ENCODE results near the gene ITGB5. TPM values are rescaled to one million over a fixed set of nuclear protein-coding genes. Genes with fewer than 3 reads are reported as not detected.

ITGB5 gene
- total and polyA plus RNA-seq, 4 donors, result 16.9 to 66.6 (median 48.0) TPM

DNA sequence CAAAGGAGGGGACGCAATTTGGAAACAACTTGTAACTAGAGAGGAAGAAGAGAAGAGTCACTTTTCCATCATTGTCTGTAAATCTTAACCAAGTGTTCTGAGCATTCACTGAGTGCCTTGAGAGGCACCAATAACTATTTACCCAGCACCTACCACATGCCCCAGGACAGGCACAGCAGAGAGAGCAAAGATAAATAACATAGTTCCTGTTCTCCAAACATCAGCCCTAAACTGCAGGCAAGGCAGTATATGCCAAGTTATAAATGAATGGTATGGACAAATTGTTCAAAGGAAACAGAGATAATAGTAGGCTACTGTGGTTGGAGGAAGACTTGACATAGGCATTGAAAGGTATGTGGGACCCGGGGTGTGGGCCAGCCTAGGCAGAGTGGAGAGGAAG, 45.6 kb downstream of the ITGB5 start:
- TF ChIP-seq RXRA (IDR thresholded peaks at IDR 0.05) (no peak), NR2F2 (IDR thresholded peaks at IDR 0.05) (no peak), SP1 (IDR thresholded peaks at IDR 0.05) (no peak), YY1 (IDR thresholded peaks at IDR 0.05) (no peak), RAD21 (IDR thresholded peaks at IDR 0.05) (no peak), GABPA (IDR thresholded peaks at IDR 0.05 in 1 of 2, conservative IDR thresholded peaks at IDR 0.05 in 1 of 2) (no peak), HNF4A (conservative IDR thresholded peaks at IDR 0.05) (no peak), HNF4G (IDR thresholded peaks at IDR 0.05) (no peak), FOXA1 (IDR thresholded peaks at IDR 0.05) (no peak)
- TF ChIP-seq, protein P1, sequence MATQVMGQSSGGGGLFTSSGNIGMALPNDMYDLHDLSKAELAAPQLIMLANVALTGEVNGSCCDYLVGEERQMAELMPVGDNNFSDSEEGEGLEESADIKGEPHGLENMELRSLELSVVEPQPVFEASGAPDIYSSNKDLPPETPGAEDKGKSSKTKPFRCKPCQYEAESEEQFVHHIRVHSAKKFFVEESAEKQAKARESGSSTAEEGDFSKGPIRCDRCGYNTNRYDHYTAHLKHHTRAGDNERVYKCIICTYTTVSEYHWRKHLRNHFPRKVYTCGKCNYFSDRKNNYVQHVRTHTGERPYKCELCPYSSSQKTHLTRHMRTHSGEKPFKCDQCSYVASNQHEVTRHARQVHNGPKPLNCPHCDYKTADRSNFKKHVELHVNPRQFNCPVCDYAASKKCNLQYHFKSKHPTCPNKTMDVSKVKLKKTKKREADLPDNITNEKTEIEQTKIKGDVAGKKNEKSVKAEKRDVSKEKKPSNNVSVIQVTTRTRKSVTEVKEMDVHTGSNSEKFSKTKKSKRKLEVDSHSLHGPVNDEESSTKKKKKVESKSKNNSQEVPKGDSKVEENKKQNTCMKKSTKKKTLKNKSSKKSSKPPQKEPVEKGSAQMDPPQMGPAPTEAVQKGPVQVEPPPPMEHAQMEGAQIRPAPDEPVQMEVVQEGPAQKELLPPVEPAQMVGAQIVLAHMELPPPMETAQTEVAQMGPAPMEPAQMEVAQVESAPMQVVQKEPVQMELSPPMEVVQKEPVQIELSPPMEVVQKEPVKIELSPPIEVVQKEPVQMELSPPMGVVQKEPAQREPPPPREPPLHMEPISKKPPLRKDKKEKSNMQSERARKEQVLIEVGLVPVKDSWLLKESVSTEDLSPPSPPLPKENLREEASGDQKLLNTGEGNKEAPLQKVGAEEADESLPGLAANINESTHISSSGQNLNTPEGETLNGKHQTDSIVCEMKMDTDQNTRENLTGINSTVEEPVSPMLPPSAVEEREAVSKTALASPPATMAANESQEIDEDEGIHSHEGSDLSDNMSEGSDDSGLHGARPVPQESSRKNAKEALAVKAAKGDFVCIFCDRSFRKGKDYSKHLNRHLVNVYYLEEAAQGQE (IDR thresholded peaks at IDR 0.05), result no peak
- TF ChIP-seq, protein P2, sequence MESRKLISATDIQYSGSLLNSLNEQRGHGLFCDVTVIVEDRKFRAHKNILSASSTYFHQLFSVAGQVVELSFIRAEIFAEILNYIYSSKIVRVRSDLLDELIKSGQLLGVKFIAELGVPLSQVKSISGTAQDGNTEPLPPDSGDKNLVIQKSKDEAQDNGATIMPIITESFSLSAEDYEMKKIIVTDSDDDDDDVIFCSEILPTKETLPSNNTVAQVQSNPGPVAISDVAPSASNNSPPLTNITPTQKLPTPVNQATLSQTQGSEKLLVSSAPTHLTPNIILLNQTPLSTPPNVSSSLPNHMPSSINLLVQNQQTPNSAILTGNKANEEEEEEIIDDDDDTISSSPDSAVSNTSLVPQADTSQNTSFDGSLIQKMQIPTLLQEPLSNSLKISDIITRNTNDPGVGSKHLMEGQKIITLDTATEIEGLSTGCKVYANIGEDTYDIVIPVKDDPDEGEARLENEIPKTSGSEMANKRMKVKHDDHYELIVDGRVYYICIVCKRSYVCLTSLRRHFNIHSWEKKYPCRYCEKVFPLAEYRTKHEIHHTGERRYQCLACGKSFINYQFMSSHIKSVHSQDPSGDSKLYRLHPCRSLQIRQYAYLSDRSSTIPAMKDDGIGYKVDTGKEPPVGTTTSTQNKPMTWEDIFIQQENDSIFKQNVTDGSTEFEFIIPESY (IDR thresholded peaks at IDR 0.05), result no peak
- TF ChIP-seq, protein P3, sequence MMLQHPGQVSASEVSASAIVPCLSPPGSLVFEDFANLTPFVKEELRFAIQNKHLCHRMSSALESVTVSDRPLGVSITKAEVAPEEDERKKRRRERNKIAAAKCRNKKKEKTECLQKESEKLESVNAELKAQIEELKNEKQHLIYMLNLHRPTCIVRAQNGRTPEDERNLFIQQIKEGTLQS (IDR thresholded peaks at IDR 0.05), result no peak
- Histone ChIP-seq H3K9me3 (ENCODE audit: control insufficient read depth in 4 of 4, low read length in 3 of 4) (no peaks in the 10 kb centered on the region), H3K4me1 (ENCODE audit: control insufficient read depth in 4 of 4, insufficient read depth in 4 of 4, low read length in 3 of 4) (peaks cover 7 to 35% (median 20%) of the 10 kb centered on the region in 4 donors), H3K9ac (ENCODE audit: low read depth in 1 of 2, low read length in 2 of 2) (no peak overlapping the region), H3K27ac (ENCODE audit: low read depth in 1 of 2, low read length in 2 of 2) (no peak overlapping the region), H3K4me3 (ENCODE audit: low read depth in 1 of 3, low read length in 3 of 3) (no peak overlapping the region), H3K27me3 (ENCODE audit: control insufficient read depth in 4 of 4, insufficient read depth in 4 of 4, low read length in 3 of 4) (no peaks in the 10 kb centered on the region), H3K36me3 (ENCODE audit: control insufficient read depth in 4 of 4, insufficient read depth in 3 of 4, low read depth in 1 of 4, low read length in 3 of 4) (peaks cover 0 to 12% (median 7%) of the 10 kb centered on the region in 4 donors)
- WGBS, result 93% methylated on average over 2 of the region's 2 CpGs
- no peak for DNase-seq (ENCODE audit: low spot score)

DNA sequence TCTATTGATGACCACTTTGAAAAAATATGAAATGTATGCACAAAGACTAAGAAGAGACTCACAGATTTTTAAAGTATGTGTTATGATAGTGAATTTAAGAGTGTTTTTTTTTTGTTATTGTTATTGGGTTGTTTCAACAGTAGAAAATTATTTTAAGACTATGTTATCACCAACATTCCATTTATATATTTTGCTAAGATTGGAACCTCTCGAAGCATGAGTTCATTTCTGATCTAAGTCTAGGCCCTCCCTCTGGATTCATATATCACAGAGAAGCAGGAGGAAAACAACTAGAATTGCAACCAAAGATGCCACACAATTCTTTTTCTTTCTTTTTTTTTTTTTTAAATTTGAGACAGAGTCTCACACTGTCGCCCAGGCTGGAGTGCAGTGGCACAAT, 46.8 kb downstream of the ITGB5 start:
- Histone ChIP-seq H3K36me3 (ENCODE audit: control insufficient read depth in 4 of 4, insufficient read depth in 3 of 4, low read depth in 1 of 4, low read length in 3 of 4) (peaks cover 0 to 12% (median 6%) of the 10 kb centered on the region in 4 donors), H3K4me1 (ENCODE audit: control insufficient read depth in 4 of 4, insufficient read depth in 4 of 4, low read length in 3 of 4) (peaks cover 7 to 46% (median 27%) of the 10 kb centered on the region in 4 donors), H3K27me3 (ENCODE audit: control insufficient read depth in 4 of 4, insufficient read depth in 4 of 4, low read length in 3 of 4) (no peaks in the 10 kb centered on the region), H3K27ac (ENCODE audit: low read depth in 1 of 2, low read length in 2 of 2) (peak overlapping the region; percentile 87 to 92), H3K4me3 (ENCODE audit: low read depth in 1 of 3, low read length in 3 of 3) (no peak overlapping the region), H3K9me3 (ENCODE audit: control insufficient read depth in 4 of 4, low read length in 3 of 4) (no peaks in the 10 kb centered on the region), H3K9ac (ENCODE audit: low read depth in 1 of 2, low read length in 2 of 2) (no peak overlapping the region)
- 92% methylated on average over 2 of the region's 2 CpGs for WGBS
- DNase-seq (ENCODE audit: low spot score), result no peak
- TF ChIP-seq RXRA (IDR thresholded peaks at IDR 0.05) (no peak), SP1 (IDR thresholded peaks at IDR 0.05) (no peak), EGR1 (IDR thresholded peaks at IDR 0.05; ENCODE audit: low read depth in 2 of 2) (no peak), TAF1 (conservative IDR thresholded peaks at IDR 0.05) (no peak), YY1 (IDR thresholded peaks at IDR 0.05) (no peak)
- TF ChIP-seq, protein P2 (IDR thresholded peaks at IDR 0.05), result no peak
- TF ChIP-seq, protein P4, sequence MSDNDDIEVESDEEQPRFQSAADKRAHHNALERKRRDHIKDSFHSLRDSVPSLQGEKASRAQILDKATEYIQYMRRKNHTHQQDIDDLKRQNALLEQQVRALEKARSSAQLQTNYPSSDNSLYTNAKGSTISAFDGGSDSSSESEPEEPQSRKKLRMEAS (IDR thresholded peaks at IDR 0.05), result no peak

Measured in liver (tissue), 9 donors.